Stimulated activated CD8-positive, alpha-beta memory T cell treated with anti-CD3 and anti-CD28 coated beads, Interleukin-2, amount 100 ng/mL, for 48 hours (primary cell): ENCODE data around the gene KIF19.

Source experiments
- DNase-seq, 2 donors: peaks; one replicate each; pipeline ENCODE4 v3.0.0-alpha.2; 2020; ENCODE audit warnings: low read depth in 2 of 2

The KIF19 gene

GRCh38 chr17:74339537-74340195, 13.6 kb downstream of the KIF19 start:
- no peak for DNase-seq

DNA sequence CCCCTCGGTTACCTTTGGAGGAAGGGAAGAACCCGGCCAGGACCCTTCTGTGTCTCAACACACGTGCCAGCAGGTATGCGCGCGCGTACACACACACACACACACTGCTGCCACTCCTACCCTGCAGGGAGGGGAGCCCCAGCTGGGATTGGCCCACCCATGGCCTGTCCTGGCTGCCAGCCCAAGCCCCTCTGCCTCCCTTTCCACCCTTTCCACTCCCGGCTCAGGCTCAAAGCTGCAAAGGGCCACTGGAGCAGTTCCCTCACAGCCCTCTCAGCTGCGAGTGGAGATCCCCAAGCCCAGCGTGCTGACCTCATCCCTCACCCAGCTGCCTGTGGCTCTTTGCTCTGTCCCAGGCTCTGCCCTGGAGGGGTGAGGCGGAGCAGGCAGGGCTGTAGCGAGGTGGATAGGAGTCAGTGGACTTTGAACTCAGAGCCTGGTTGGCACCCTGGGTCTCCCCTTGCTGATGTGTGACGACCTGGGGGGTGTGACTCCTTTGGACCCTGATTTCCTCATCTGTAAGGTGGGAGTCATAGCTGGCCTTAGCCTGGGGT, 14.5 kb downstream of the KIF19 start:
- no peak for DNase-seq

- DNase-seq: no peak
These were observed 16.2 kb downstream of the KIF19 start for GRCh38 chr17:74342224-74342623.

GRCh38 chr17:74343121-74343520, 17.1 kb downstream of the KIF19 start:
- no peak for DNase-seq

- DNase-seq: no peak
These were observed 17.7 kb downstream of the KIF19 start for GRCh38 chr17:74343526-74344284.

- no peak for DNase-seq
These were observed 18.6 kb downstream of the KIF19 start for GRCh38 chr17:74344658-74345057.

GRCh38 chr17:74345433-74346241, 19.6 kb downstream of the KIF19 start:
- no peak for DNase-seq

GRCh38 chr17:74347646-74348045, 21.6 kb downstream of the KIF19 start:
- no peak for DNase-seq

DNA sequence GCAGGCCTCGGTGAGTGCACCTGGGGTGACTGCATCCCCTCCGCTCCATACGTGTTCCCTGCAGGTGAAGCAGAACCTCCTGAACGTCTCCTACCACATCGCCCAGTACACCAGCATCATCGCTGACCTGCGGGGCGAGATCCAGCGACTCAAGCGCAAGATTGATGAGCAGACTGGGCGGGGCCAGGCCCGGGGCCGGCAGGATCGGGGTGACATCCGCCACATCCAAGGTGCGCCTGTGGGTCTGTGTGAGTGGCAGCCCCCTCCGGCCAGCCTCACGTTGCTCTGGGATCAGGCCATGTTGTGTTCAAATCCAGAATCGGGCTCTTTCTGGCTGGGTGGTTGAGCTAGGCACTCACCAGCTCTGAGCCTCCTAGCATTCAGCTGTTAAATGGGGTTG, 23.1 kb downstream of the KIF19 start:
- no peak for DNase-seq

GRCh38 chr17:74350486-74350885, 24.5 kb downstream of the KIF19 start:
- no peak for DNase-seq

DNA sequence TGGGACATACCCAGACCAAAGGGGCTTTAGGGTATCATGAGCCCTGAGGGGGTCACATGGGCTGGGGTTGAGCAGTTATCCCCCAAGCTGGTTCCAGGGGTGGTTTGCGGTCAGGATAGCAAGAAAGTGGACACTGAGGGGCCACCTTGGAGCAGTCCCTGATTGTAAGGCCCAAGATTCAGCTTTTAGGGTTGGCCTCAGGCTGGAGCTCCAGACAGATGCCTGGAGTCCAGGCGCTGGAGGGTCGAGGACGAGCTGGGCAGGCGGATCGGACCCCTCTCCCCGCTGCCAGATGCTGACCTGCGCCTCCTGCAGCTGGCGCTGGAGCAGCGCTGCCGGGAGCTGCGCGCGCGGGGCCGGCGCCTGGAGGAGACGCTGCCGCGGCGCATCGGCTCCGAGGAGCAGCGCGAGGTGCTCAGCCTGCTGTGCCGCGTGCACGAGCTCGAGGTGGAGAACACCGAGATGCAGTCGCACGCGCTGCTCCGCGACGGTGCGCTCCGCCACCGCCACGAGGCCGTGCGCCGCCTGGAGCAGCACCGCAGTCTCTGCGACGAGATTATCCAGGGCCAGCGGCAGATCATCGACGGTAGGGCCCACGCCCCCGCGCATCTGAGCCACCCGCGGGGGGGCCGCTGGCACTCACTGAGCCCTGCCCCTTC, 25.7 kb downstream of the KIF19 start:
- DNase-seq: no peak

DNA sequence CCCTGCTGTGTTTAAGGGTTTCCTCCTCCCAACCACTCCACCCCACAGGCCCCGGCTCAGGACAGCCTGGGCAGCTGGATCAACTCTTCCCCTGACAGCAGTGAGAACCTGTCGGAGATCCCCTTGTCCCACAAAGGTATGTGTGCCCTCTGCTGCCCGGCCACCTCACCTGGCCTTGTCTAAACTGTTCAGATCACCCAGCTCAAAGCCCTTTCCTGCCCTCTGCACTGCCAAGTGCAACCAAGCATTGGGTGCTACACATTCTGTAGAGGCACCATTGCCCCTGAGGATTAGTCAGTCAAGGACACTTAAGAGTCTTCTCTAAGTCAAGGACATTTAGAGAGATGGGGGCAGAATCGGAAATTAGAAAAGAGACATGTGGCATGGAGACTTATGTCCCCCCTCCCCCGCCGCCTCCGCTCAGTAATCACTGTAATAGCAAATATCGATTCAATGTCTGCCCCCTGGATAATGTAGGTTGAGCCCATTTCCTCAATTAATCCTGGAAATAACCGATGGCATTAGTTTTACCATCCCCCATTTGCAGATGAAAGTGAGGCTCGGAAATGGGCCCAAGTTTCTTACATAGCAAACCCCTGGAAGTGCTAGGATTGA, 27.5 kb downstream of the KIF19 start:
- DNase-seq: no peak

- peak; percentile 48 to 66 for DNase-seq
These were observed 28.1 kb downstream of the KIF19 start for GRCh38 chr17:74354123-74354522.

DNA sequence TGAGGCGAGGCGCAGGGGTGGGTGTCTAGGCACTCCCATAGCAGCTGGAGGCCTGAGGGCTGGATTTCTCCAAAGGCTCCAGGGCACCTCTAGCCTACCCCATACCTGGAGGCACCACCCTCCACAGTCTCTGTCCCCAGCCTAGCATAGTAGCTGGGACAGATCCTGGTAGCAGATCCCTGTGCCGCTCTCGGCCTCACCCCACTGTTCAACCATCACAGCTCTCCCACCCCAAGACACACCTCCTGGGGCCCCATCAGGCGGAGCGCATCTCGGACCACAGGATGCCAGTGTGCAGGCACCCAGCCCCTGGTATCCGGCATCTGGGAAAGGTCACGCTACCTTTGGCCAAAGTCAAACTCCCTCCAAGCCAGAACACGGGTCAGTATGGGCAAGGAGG, 28.5 kb downstream of the KIF19 start:
- DNase-seq: no peak

GRCh38 chr17:74355065-74355464, 29.0 kb downstream of the KIF19 start:
- DNase-seq: no peak

DNA sequence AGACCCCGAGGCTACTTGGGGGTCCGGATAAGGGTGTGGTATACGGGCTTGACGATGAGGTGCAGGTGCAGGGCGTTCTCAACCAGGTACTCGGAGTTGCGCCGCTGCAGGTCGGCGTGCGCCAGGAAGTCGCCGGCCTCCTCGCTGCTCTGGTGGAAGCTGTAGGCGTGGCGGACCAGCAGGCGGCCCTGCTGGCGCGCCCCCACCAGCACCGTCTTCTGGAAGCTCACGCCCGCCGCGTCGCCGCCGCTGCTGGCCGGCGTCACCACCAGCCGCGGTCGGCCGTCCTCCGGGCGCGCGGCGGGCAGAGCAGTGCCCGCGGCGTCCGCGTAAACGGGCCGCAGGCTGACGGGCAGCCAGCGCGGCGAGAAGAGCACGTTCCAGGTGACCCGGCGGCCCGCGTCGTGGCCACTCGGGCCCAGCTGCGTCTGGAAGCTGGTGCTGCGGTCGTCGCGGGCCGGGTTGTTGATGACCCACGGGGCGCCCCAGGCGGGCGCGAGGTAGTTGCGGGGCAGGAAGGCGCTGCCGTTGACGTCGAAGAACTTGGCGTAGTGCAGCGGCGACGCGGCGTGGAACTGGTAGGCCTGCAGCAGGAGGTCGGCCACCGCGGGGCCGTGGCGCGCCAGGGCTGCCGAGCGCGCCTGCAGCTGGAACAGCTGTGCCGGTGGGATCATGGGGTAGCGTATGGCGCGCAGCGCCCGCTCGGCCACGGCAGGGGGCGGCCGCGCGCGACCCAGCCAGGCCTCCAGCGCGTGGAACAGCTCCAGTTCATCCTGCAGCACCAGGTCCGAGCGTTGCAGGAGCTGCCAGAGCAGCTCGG, 30.8 kb downstream of the KIF19 start:
- DNase-seq: no peak

DNA sequence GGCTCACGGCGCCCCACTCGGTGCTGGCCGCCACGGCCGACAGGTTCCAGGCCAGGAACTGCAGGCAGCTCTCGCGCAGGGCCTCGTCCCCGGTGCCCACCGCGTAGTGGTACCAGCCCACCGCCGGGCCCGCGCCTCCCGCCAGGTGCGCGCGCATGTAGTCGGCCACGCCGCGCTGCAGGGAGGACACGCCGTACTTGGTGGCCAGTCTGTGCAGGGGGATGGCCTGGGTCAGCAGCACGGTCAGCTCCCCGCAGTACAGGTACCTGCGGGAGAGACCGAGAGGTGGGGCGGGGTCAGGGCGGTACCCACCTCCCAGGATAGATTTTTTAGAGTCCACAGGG, 31.4 kb downstream of the KIF19 start:
- DNase-seq: no peak

- no peak for DNase-seq
These were observed 32.7 kb downstream of the KIF19 start for GRCh38 chr17:74358697-74359096.

DNA sequence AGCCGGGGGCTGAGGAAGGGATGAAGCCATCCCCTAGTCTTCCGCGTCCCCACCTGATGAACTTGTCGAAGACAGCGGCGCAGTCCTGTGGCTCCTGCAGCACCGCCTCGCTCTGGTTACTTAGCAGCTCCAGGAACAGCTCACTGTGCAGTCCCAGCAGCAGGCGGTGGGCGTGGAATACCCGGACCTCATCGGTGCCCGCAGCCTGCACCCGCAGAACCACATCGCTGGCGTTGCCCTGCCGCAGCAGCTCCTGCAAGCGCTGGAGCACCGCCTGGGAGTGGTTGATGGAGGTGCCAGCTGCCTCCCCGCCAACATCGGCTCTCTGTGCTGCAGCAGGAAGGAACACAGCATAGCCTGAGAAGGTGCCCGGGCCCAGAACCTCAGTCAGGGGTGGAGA, 33.9 kb downstream of the KIF19 start:
- no peak for DNase-seq

DNA sequence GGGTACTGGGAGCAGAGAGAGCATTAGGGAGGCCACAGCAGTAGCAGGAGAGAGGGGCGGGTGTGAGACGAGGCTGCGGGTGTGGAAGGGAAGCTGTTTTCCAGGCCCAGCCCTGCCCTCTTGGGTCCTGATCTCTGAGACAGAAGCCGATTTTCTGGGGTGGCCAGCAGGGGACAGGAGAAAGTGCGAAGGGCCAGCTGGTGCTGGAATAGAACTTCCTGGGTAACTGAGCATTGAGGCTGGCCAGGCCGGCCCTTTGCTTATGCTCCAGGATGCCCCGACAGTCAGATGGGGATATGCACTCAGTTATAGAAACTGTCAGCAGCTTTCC, 34.8 kb downstream of the KIF19 start:
- DNase-seq: no peak
